A673 (cell line): Measurements from ENCODE around the gene TYW5. TPM values are rescaled to one million over a fixed set of nuclear protein-coding genes. Genes with fewer than 3 reads are reported as not detected.

Experiments used
- BruUV-seq: library from RNA; stranded (reverse); fragments of 400-500 nt; replicated peaks from 2 replicates; lab custom pipeline; 2021; lab: Mats Ljungman, UMichigan
- CTCF ChIA-PET: fragments of 300-600 bp; sonication (Branson Sonifier 250); formaldehyde crosslinking; loops from one replicate; lab custom pipeline; 2022; ENCODE audit warnings: antibody characterized with exemption; lab: Charles Lee
- POLR2A ChIA-PET: fragments of 300-600 bp; sonication (Branson Sonifier 250); formaldehyde crosslinking; loops from one replicate; lab custom pipeline; 2022; ENCODE audit warnings: antibody characterized with exemption; ENCODE audit not compliant: low non-redundant PET; lab: Charles Lee
- DNase-seq: peaks from one replicate; pipeline ENCODE4 v3.0.0-alpha.2; 2015; ENCODE audit warnings: low spot score
- H3K27ac ChIP-seq: fragments of 200-600 bp; sonication (generic); 2 replicates; pipeline ENCODE4 v1.5.1; 2016; ENCODE audit warnings: mixed run types, low read depth, mild to moderate bottlenecking, mixed read lengths, antibody characterized with exemption, low read length; ENCODE audit not compliant: poor library complexity, severe bottlenecking
- H3K27me3 ChIP-seq: fragments of 200-600 bp; sonication (generic); replicated peaks from 2 replicates; pipeline ENCODE4 v1.6.1; 2017; ENCODE audit warnings: mixed run types, low read depth, mild to moderate bottlenecking, mixed read lengths, antibody characterized with exemption, low read length; ENCODE audit not compliant: insufficient read depth, poor library complexity
- H3K36me3 ChIP-seq: fragments of 200-600 bp; sonication (generic); 2 replicates; pipeline ENCODE4 v1.6.1; 2016; ENCODE audit warnings: mixed run types, mild to moderate bottlenecking, mixed read lengths, antibody characterized with exemption, low read length; ENCODE audit not compliant: insufficient read depth, poor library complexity, severe bottlenecking
- H3K4me1 ChIP-seq: fragments of 200-600 bp; sonication (generic); 2 replicates; pipeline ENCODE4 v1.6.1; 2017; ENCODE audit warnings: mixed run types, mild to moderate bottlenecking, mixed read lengths, antibody characterized with exemption, low read length; ENCODE audit not compliant: insufficient read depth, poor library complexity, severe bottlenecking
- H3K4me3 ChIP-seq: fragments of 200-600 bp; sonication (generic); 2 replicates; pipeline ENCODE4 v1.5.1; 2016; ENCODE audit warnings: low read depth, mixed run types, mild to moderate bottlenecking, mixed read lengths, low read length; ENCODE audit not compliant: poor library complexity, severe bottlenecking
- H3K9me3 ChIP-seq: fragments of 200-600 bp; sonication (generic); 2 replicates; pipeline ENCODE4 v1.6.1; 2016; ENCODE audit warnings: mixed run types, low read depth, mild to moderate bottlenecking, mixed read lengths, antibody characterized with exemption, low read length; ENCODE audit not compliant: poor library complexity, severe bottlenecking
- CTCF ChIP-seq: fragments of 300-800, 200-600 bp; sonication (generic); conservative IDR thresholded peaks from 2 replicates; pipeline ENCODE4 v1.5.1; 2017; ENCODE audit warnings: low read depth, mild to moderate bottlenecking, antibody characterized with exemption, low read length, moderate library complexity, mixed read lengths
- EZH2 ChIP-seq: fragments of 200-600 bp; sonication (generic); IDR thresholded peaks from 2 replicates; pipeline ENCODE4 v1.6.1; 2017; ENCODE audit warnings: borderline replicate concordance, low read depth, mild to moderate bottlenecking, mixed read lengths, antibody characterized with exemption, low read length; ENCODE audit not compliant: poor library complexity, severe bottlenecking
- intact Hi-C: fragments of 100-400 bp; cut with micrococcal nuclease; formaldehyde crosslinking; loops from one replicate; pipeline ENCODE4 v1.10.0; 2022; ENCODE audit not compliant: unreplicated experiment
- total RNA-seq: library from RNA; stranded (reverse); gene quantifications from 2 replicates; pipeline ENCODE4 v1.2.3, GENCODE V29; 2021

TYW5 gene
- total RNA-seq, 1 experiment from 2014 or later: 6.9 TPM

- intact Hi-C loops: loop anchor here (10.0 kb wide), 2 partner anchors 759 to 1199 kb away; no protein-coding TSS in a partner anchor
- no peak overlapping the region for H3K4me3 ChIP-seq
- H3K27ac ChIP-seq: no peak overlapping the region
- TF ChIP-seq EZH2: no peak
- no peak for TF ChIP-seq CTCF
- no TSS peak for BruUV-seq
- H3K4me1 ChIP-seq: no peaks in the 10 kb centered on the region
- no peaks in the 10 kb centered on the region for H3K36me3 ChIP-seq
- no peaks in the 10 kb centered on the region for H3K9me3 ChIP-seq
- DNase-seq: peak; percentile 10
- POLR2A ChIA-PET: no interaction called here
- CTCF ChIA-PET: interaction anchor here (0.6 kb wide), 1 partner anchor 161 kb away, joined by 3 read pairs; no protein-coding TSS in a partner anchor
- no peaks in the 10 kb centered on the region for H3K27me3 ChIP-seq
These were observed 20.1 kb upstream of the TYW5 start for GRCh38 chr2:199975273-199975895.

- ChIA-PET POLR2A (no interaction called here), CTCF (interaction anchor here (0.7 to 1.3 kb wide), 3 partner anchors 729 to 1198 kb away, joined by 3 to 5 read pairs (median 3); no protein-coding TSS in a partner anchor)
- Histone ChIP-seq H3K4me1 (no peaks in the 10 kb centered on the region), H3K9me3 (no peaks in the 10 kb centered on the region), H3K27me3 (no peaks in the 10 kb centered on the region), H3K36me3 (no peaks in the 10 kb centered on the region), H3K27ac (no peak overlapping the region), H3K4me3 (no peak overlapping the region)
- DNase-seq: peak; percentile 41
- intact Hi-C loops: loop anchor here (10.0 kb wide), 2 partner anchors 761 to 1201 kb away; no protein-coding TSS in a partner anchor
- BruUV-seq: no TSS peak
- TF ChIP-seq CTCF (peak; percentile 63), EZH2 (no peak)
These were observed 18.4 kb upstream of the TYW5 start for GRCh38 chr2:199973703-199974102.

GRCh38 chr2:199972088-199972626, 16.9 kb upstream of the TYW5 start:
- no peak for TF ChIP-seq CTCF
- TF ChIP-seq EZH2: no peak
- no peak for DNase-seq
- no TSS peak for BruUV-seq
- CTCF ChIA-PET: no interaction called here
- no peak overlapping the region for H3K27ac ChIP-seq
- intact Hi-C loops: loop anchor here (10.0 kb wide), 2 partner anchors 763 to 1203 kb away; no protein-coding TSS in a partner anchor
- no peaks in the 10 kb centered on the region for H3K9me3 ChIP-seq
- H3K36me3 ChIP-seq: no peaks in the 10 kb centered on the region
- POLR2A ChIA-PET: no interaction called here
- no peak overlapping the region for H3K4me3 ChIP-seq
- no peaks in the 10 kb centered on the region for H3K4me1 ChIP-seq
- H3K27me3 ChIP-seq: no peaks in the 10 kb centered on the region
